GM20000 (cell line): ENCODE data around the gene GFRA4.

Source experiments
- DNase-seq: peaks from one replicate; pipeline ENCODE4 v3.0.0; 2012; ENCODE audit warnings: low spot score
- CTCF ChIP-seq: IDR thresholded peaks from 2 replicates; pipeline ENCODE4 v1.5.1; 2012; ENCODE audit warnings: mild to moderate bottlenecking, control low read depth; ENCODE audit errors: extremely low read depth, missing control alignments

The GFRA4 gene

GRCh38 chr20:3706774-3707507 lies 43.7 kb upstream of the GFRA4 start:
- TF ChIP-seq CTCF = no peak

DNA sequence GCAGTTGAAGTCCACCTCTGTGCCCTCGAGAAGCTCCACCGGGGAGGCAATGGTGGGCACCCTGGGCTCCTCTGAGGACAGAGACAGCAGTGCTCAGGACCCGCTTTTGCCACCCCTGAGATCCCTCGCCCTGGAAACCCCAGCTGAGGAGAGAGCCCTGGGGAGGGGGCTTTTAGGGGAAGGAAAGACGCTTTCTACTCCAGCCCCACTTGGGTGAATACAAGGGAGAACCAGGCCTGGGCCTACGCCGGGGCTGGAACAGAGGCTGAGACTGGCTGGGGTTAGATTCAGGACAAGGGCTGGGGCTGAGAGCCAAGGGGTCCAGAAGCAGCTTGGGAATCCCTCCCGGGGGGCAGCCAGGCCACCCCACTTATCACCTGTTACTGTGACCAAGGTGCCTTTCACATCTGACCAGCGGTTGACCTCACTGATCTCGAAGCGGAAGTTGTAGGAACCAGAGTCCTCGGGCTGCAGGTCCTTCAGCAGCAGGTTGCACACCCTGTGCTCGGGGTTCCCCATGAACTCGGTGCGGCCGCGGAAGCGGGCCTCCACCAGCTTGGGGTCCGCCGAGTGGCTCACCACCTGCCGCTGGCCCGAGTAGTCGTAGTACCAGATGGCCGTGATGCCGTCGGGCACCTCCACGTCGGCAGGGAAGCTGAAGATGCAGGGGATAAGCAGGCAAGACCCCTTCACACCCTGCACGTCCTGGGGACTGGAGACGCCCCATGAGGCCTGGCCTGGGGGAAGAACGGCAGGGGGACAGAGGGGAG lies 43.0 kb upstream of the GFRA4 start:
- TF ChIP-seq CTCF = no peak
- no peak for DNase-seq

More at GRCh38 chr20:3706774-3707507, 43.7 kb upstream of the GFRA4 start:
- DNase-seq = no peak

GRCh38 chr20:3705491-3705969 lies 42.3 kb upstream of the GFRA4 start:
- no peak for DNase-seq
- no peak for TF ChIP-seq CTCF

- TF ChIP-seq CTCF = no peak
- no peak for DNase-seq
Observed at GRCh38 chr20:3704087-3704486, 40.9 kb upstream of the GFRA4 start.

GRCh38 chr20:3702611-3703391 lies 39.6 kb upstream of the GFRA4 start:
- no peak for DNase-seq
- TF ChIP-seq CTCF = no peak

DNA sequence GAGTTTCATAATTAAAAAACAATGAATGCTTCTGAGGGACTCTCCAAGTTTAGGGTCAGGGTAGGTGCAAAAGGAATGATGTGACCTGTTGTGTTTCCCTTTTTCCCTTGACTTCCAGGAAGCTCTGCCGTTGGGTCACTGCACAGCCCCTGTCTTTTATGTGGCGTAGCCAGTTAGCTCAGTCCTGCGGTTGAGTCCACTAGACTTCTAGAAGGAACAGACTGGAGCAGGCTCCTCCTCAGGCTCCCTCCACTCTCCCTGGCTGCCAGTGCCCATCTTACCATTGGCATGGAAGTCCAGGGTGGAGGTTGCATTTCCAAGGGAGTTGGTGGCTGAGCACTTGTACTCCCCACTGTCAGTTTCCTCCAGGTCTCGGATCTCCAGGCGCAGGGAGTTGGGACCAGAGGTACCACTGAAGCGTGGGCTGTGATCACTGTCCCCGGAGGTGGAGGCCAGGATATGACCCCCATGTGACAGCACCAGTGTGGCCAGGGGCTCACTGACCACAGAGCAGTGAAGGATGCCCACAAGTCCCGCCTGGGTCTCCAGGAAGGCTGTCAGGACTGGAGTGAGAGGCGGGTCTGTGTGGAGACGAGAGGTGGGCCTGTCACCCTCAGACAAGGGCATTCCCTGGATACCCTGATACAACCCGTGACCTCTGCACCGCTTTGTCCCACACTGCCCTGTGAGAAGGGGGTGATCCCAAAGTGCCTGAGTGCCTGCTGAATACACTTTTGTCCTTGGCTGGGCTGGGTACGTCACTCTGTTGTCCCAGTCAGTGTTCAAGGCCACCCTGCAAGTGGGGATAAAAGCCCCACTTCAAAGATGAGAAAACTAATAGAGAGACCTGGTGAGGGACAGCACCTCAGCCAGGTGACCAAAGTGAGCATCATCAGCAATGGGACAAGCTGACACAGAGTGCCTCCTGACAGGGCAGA lies 38.1 kb upstream of the GFRA4 start:
- DNase-seq = no peak
- TF ChIP-seq CTCF = no peak
